ENCODE data around the gene NRP2. TPM values are rescaled to one million over a fixed set of nuclear protein-coding genes. Genes with fewer than 3 reads are reported as not detected.

Gene NRP2
- total RNA-seq, 1 experiment from 2014 or later = 10.3 TPM

- Mint-ChIP-seq H3K36me3 (ENCODE audit: insufficient read depth, unreplicated experiment) (no peaks in the 10 kb centered on the region), H3K4me1 (ENCODE audit: insufficient read depth, unreplicated experiment) (peaks cover 9% of the 10 kb centered on the region), H3K27me3 (ENCODE audit: insufficient read depth, unreplicated experiment) (no peaks in the 10 kb centered on the region), H3K4me3 (ENCODE audit: unreplicated experiment) (no peak overlapping the region), H3K9me3 (ENCODE audit: unreplicated experiment) (no peaks in the 10 kb centered on the region), H3K27ac (ENCODE audit: low read depth, unreplicated experiment) (no peak overlapping the region)
- intact Hi-C loops (cut with micrococcal nuclease) = no loop called here
- POLR2A ChIA-PET = interaction anchor here (0.7 to 0.9 kb wide), 2 partner anchors 170 to 699 kb away, joined by 3 to 5 read pairs; no protein-coding TSS in a partner anchor
- no peak for DNase-seq (ENCODE audit: unreplicated experiment)
- TF ChIP-seq CTCF (IDR thresholded peaks at IDR 0.05; ENCODE audit: unreplicated experiment) = no peak
- no TSS peak for BruUV-seq (replicated peaks)
- CTCF ChIA-PET = interaction anchor here (1.8 kb wide), 1 partner anchor 32 kb away, joined by 9 read pairs; no protein-coding TSS in a partner anchor
Measured at GRCh38 chr2:205643391-205643885, 38.9 kb upstream of the NRP2 start.

GRCh38 chr2:205644018-205644417 lies 38.3 kb upstream of the NRP2 start:
- BruUV-seq (replicated peaks) = no TSS peak
- ChIA-PET CTCF (interaction anchor here (0.9 to 1.8 kb wide), 3 partner anchors 32 to 147 kb away, joined by 4 to 9 read pairs (median 4); no protein-coding TSS in a partner anchor), POLR2A (no interaction called here)
- intact Hi-C loops (cut with micrococcal nuclease) = no loop called here
- Mint-ChIP-seq H3K4me1 (ENCODE audit: insufficient read depth, unreplicated experiment) (peaks cover 9% of the 10 kb centered on the region), H3K9me3 (ENCODE audit: unreplicated experiment) (no peaks in the 10 kb centered on the region), H3K4me3 (ENCODE audit: unreplicated experiment) (no peak overlapping the region), H3K27ac (ENCODE audit: low read depth, unreplicated experiment) (no peak overlapping the region), H3K36me3 (ENCODE audit: insufficient read depth, unreplicated experiment) (no peaks in the 10 kb centered on the region), H3K27me3 (ENCODE audit: insufficient read depth, unreplicated experiment) (no peaks in the 10 kb centered on the region)
- TF ChIP-seq CTCF (IDR thresholded peaks at IDR 0.05; ENCODE audit: unreplicated experiment) = no peak
- peak; percentile 47 for DNase-seq (ENCODE audit: unreplicated experiment)

- no TSS peak for BruUV-seq (replicated peaks)
- intact Hi-C loops (cut with micrococcal nuclease) = no loop called here
- DNase-seq (ENCODE audit: unreplicated experiment) = no peak
- no peaks in the 10 kb centered on the region for H3K9me3 Mint-ChIP-seq (ENCODE audit: unreplicated experiment)
- POLR2A ChIA-PET = no interaction called here
- CTCF ChIA-PET = interaction anchor here (1.0 kb wide), 1 partner anchor 301 kb away, joined by 7 read pairs; no protein-coding TSS in a partner anchor
- TF ChIP-seq CTCF (IDR thresholded peaks at IDR 0.05; ENCODE audit: unreplicated experiment) = no peak
- H3K27me3 Mint-ChIP-seq (ENCODE audit: insufficient read depth, unreplicated experiment) = no peaks in the 10 kb centered on the region
- H3K4me3 Mint-ChIP-seq (ENCODE audit: unreplicated experiment) = no peak overlapping the region
- no peaks in the 10 kb centered on the region for H3K36me3 Mint-ChIP-seq (ENCODE audit: insufficient read depth, unreplicated experiment)
- peaks cover 20% of the 10 kb centered on the region for H3K4me1 Mint-ChIP-seq (ENCODE audit: insufficient read depth, unreplicated experiment)
- H3K27ac Mint-ChIP-seq (ENCODE audit: low read depth, unreplicated experiment) = no peak overlapping the region
Measured at GRCh38 chr2:205646680-205647079, 35.6 kb upstream of the NRP2 start.

- no peak for TF ChIP-seq CTCF (IDR thresholded peaks at IDR 0.05; ENCODE audit: unreplicated experiment)
- intact Hi-C loops (cut with micrococcal nuclease) = no loop called here
- Mint-ChIP-seq H3K9me3 (ENCODE audit: unreplicated experiment) (no peaks in the 10 kb centered on the region), H3K27ac (ENCODE audit: low read depth, unreplicated experiment) (no peak overlapping the region), H3K36me3 (ENCODE audit: insufficient read depth, unreplicated experiment) (peaks cover 4% of the 10 kb centered on the region), H3K4me3 (ENCODE audit: unreplicated experiment) (no peak overlapping the region), H3K4me1 (ENCODE audit: insufficient read depth, unreplicated experiment) (peaks cover 15% of the 10 kb centered on the region), H3K27me3 (ENCODE audit: insufficient read depth, unreplicated experiment) (no peaks in the 10 kb centered on the region)
- no TSS peak for BruUV-seq (replicated peaks)
- CTCF ChIA-PET = interaction anchor here (0.6 to 2.0 kb wide), 4 partner anchors 26 to 276 kb away, joined by 3 to 5 read pairs (median 4); no protein-coding TSS in a partner anchor
- DNase-seq (ENCODE audit: unreplicated experiment) = peak; percentile 89
- POLR2A ChIA-PET = interaction anchor here (0.9 to 1.1 kb wide), 2 partner anchors 32 to 33 kb away, joined by 4 to 5 read pairs; no protein-coding TSS in a partner anchor
Measured at GRCh38 chr2:205650450-205650849, 31.9 kb upstream of the NRP2 start.

Data from MCF 10A (cell line).